Subcutaneous preadipocyte (primary cell): ENCODE results near the gene PRR3. TPM values are rescaled to one million over a fixed set of nuclear protein-coding genes. Genes with fewer than 3 reads are reported as not detected.

Source experiments
- small RNA-seq: library from RNA; depleted of rRNA; stranded (forward); fragments of <200 nt; gene quantifications from one replicate; pipeline ENCODE3, GENCODE V24; 2012
- total RNA-seq: library from RNA; depleted of rRNA; stranded (reverse); fragments of >200 nt; gene quantifications from 2 replicates; pipeline ENCODE4 v1.2.3, GENCODE V29; 2012

PRR3 gene
- 7.3 and 8.0 TPM in 2 replicates for total RNA-seq

GRCh38 chr6:30556906-30557682 lies at the start of gene PRR3:
Gene PRR3, plus strand, starts transcription at chr6:30557295. Its CDS starts 50 bp downstream, at chr6:30557345.

GRCh38 chr6:30556066-30556905 lies 809 bp upstream of the PRR3 start, which contains the start of gene GNL1:
Gene GNL1, minus strand, starts transcription at chr6:30556489. Its CDS starts 286 bp downstream, at chr6:30556203.

GRCh38 chr6:30571075-30571761 lies 14.1 kb downstream of the PRR3 start, which contains the start of gene ABCF1:
Gene ABCF1, plus strand, starts transcription at chr6:30571442. Its CDS starts 46 bp downstream, at chr6:30571488.

Small RNAs within 50 kb of the gene (small RNA-seq; reads per million reads assigned to genes)
- gene MIR877: 0.19 reads per million

Other genes with a start within 250 kb of the PRR3 start
- 6.2 and 9.0 TPM in 2 replicates for gene TRIM39, start 230.4 kb upstream of the PRR3 start, total RNA-seq
- 32.1 and 65.0 TPM in 2 replicates for gene RPP21, start 212.1 kb upstream of the PRR3 start, total RNA-seq
- 122 and 139 TPM in 2 replicates for gene HLA-E, start 67.8 kb upstream of the PRR3 start, total RNA-seq
- gene GNL1, start 806 bp upstream of the PRR3 start, total RNA-seq: 38.6 and 44.4 TPM in 2 replicates
- gene ABCF1, start 14.1 kb downstream of the PRR3 start, total RNA-seq: 34.9 and 42.2 TPM in 2 replicates
- 43.4 and 53.0 TPM in 2 replicates for gene PPP1R10, start 59.9 kb downstream of the PRR3 start, total RNA-seq
- gene MRPS18B, start 60.5 kb downstream of the PRR3 start, total RNA-seq: 118 and 134 TPM in 2 replicates
- gene ATAT1, start 69.6 kb downstream of the PRR3 start, total RNA-seq: 3.3 and 4.1 TPM in 2 replicates
- 3.1 and 4.4 TPM in 2 replicates for gene C6orf136, start 89.8 kb downstream of the PRR3 start, total RNA-seq
- gene DHX16, start 115.7 kb downstream of the PRR3 start, total RNA-seq: 22.8 and 27.8 TPM in 2 replicates
- gene PPP1R18, start 129.3 kb downstream of the PRR3 start, total RNA-seq: 44.5 and 73.1 TPM in 2 replicates
- gene NRM, start 133.7 kb downstream of the PRR3 start, total RNA-seq: 7.7 and 9.0 TPM in 2 replicates
- 6.2 and 10.0 TPM in 2 replicates for gene MDC1, start 160.0 kb downstream of the PRR3 start, total RNA-seq
- 819 and 1,073 TPM in 2 replicates for gene TUBB, start 163.1 kb downstream of the PRR3 start, total RNA-seq
- gene FLOT1, start 185.4 kb downstream of the PRR3 start, total RNA-seq: 88.4 and 104 TPM in 2 replicates
- gene IER3, start 187.3 kb downstream of the PRR3 start, total RNA-seq: 8.8 and 13.7 TPM in 2 replicates